CD4-positive, alpha-beta T cell treated with Interferon gamma for 1 hour (primary cell): ENCODE measurements around the gene EFNA2.

Source experiments
- DNase-seq: peaks from one replicate; pipeline ENCODE4 v3.0.0-alpha.2; 2020

Gene EFNA2

DNA sequence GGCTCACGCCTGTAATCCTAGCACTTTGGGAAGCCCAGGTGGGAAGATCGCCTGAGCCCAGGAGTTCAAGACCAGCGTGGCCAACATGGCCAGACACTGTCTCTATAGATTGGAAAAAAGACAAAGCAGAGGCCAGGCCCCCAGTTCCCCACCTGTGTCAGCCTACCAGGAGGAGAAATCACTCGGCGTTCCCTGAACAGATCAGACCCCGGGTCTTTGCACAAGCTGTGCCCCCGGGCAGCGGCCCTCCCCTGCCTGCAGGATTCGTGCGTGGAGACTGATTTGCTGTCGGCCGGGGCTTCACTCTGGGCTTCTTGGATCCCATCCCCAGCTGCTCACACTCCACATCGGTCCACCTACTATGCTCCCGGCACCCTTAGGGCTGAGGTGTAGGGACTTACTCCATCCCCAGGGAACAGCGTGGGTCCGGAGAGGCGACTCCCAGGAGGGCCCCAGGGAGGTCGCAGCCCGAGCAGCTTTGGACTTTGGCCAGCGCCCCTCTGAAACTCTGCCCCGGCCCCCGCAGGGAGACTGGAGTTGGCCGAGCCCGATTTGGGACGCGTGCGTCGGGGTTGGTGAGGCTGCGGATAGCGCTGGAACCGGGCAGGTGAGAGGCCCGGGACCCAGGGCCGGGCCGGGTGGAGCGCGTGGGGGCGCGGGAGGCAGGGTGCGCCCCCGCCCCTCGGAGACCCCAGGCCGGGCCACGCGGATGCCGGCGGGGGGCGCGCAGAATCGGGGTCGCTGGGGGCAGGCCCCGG, 515 bp upstream of the EFNA2 start:
- no peak for DNase-seq

DNA sequence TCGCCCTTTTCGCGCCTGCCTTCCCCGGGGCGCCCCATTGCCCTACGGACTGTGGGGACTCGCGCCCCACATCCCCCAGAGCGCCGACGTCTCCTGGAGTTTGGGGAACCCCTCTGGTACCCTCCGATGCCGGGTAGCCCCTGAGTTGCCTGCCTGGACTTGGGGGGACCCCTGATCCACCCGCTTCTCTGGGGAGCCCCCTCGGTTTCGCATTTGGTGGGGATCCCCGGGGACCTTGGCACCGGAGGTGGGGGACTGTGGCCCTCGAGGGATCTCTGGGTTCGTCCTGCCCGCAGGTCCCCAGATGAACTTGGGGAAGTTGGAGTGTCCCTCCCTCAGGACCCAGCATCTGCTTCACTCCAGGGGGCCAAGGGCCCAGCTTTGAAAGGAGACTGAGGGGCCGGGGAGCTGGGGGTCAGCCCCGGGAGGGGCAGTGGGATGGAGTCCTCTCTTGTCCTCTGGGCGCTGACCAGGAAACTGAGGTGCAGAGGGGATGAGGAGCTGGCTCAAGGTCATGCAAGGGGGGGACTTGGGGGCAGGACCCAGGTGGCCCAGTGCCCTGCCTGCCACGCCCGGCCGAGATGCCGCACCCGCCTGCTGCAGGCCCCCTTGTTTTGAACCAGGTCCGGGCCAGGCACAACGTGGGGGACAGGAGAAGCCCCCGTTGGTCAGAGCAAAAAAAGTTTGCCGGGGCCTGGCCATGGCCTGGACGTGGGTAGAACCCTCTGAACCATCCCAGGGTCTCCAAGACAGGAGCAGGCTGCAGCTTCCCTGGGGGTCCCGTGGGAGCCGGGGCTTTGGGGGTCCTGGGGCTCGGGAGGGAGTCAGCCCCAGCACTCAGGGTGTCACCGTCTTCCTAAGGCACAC, 1.0 kb downstream of the EFNA2 start:
- DNase-seq = no peak

DNA sequence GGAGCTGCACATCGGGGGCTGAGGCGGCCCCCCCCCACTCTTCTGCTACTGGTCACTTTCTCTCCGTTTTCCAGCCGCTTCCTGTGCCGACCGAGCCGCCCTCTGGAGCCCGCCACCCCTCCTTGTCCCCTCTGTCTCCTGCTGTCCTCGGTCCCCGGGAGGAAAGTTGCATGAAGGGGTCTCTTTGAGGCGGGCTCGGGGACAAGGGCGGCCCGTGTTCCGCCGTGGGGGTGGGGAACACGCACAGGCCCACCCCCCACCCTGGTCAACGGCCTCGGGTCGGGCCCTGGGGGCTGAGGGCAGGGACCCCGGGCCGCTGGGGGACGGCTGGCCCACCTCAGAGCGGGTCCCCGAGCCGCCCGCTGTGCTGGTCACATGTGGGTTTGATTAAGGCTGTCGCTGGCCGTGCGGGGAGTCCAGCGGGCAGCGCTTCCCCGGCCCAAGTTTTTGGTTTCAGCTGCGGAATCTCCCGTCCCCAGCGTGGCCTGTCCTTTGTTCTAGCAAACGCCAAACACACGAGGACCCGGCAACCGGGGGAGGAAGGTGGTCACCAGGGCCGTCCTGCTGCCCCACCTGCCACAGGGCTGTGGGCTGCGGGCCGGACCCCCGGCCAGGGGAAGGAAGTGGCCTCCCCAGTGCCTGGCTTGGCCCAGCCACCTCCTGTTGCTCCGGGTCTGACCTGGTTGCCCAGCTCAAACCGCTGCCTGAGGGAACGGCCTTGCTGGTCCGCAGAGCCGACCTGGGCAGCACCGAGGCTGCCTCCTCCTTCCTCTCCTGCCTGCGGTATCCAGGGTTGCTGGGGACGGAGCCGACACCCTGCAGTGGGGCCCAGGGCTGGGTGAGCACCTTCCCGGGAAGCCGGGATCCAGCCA, 1.9 kb downstream of the EFNA2 start:
- DNase-seq = no peak

DNA sequence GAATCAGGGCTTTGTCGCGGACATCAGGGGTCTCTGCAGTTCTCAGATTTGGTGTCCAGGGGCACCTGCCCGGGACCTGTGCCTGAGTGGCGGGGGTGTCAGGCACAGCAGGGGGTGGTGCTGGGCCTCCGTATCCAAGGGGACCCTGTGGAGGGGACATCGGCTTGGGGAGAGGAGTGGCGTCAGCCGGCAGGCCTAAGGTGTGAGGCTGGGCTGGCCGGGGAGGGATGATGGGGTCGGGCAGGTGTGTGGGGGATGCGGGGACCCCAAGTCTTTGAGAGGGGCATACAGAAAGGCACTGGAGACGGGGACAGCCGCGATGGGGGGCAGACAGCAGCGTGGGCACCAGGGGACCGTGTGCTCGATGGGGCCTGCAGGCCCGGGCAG, 2.5 kb downstream of the EFNA2 start:
- DNase-seq = no peak

DNA sequence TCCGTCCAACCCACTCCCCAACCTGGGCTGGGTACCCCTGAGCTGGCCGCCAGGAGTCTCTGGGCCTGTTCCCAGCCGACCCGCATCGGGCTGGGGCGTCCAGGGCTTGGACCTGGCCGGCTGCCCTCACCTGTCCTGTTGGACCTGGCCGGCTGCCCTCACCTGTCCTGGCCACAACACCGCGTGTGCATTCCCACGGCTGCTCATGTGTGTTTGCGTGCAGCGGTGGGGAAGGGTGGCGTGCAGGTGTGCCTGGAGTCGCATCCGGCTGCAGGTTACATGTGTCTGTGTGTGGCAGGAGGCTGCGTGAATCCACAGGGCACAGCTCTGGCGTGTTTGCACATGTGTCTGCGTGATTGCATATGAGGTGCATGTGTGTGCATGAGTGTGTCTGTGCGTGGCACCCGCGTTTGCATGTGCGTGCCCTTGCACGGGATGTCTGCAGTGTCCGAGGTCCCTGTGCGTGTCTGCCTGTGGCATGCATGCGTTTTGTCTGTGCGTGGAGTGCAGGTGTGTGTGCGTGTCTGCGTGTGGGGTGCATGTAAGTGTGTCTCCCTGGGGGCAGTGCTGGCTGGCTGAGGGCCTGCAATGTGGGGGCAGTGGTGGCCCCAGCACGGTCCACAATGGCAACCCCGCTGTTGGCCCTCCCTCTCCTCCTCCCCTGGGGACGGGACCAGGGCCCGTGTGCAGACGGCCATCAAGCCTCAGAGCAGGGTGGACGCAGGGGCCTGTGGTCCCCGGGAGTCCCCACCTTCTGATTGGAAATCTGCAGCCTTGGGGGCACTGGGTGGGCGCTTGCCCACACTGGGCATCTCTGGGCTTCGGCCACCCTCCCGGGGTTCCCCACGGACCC, 3.4 kb downstream of the EFNA2 start:
- no peak for DNase-seq

DNA sequence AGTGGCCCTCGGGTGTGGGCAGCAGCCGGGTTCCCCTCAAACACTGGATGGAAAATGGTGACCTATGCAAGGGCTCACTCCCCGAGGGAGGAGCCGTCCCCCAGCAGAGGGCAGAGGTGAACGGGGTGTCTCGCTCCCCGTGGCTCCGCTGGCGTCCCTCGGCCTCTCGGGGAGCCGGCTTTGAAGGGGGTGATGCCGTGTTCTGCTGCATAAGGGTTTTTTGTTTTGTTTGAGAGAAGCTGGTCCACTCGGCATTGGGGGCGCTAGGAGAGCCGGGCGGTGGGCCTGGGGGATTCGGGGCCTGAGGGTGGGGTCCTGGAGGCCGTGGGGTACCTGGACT, 4.0 kb downstream of the EFNA2 start:
- no peak for DNase-seq

DNA sequence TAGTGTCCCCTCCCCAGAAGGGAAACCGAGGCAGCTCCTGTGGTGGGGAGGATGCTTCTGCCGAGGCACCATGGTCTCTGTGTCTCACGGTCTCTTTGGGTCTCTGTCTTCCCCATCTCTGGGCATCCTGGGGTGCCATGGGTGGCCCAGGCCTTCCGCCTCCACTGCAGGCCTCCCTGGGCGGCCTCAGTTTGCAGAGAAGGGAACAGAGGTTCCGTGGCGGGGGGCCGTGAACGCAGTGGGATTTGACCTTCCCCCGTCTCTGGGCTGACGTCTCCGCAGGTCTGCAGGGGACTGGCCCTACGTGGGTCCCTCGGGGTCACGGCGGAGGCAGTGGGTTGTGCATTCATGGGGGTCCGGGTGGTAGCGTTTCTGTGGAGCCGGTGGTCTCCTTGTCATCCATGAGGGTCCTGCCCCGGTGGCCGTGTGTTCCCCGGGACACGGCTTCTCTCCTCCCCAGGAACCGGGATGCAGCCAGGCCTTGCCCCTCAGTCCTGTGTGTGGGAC, 4.6 kb downstream of the EFNA2 start:
- DNase-seq = no peak

DNA sequence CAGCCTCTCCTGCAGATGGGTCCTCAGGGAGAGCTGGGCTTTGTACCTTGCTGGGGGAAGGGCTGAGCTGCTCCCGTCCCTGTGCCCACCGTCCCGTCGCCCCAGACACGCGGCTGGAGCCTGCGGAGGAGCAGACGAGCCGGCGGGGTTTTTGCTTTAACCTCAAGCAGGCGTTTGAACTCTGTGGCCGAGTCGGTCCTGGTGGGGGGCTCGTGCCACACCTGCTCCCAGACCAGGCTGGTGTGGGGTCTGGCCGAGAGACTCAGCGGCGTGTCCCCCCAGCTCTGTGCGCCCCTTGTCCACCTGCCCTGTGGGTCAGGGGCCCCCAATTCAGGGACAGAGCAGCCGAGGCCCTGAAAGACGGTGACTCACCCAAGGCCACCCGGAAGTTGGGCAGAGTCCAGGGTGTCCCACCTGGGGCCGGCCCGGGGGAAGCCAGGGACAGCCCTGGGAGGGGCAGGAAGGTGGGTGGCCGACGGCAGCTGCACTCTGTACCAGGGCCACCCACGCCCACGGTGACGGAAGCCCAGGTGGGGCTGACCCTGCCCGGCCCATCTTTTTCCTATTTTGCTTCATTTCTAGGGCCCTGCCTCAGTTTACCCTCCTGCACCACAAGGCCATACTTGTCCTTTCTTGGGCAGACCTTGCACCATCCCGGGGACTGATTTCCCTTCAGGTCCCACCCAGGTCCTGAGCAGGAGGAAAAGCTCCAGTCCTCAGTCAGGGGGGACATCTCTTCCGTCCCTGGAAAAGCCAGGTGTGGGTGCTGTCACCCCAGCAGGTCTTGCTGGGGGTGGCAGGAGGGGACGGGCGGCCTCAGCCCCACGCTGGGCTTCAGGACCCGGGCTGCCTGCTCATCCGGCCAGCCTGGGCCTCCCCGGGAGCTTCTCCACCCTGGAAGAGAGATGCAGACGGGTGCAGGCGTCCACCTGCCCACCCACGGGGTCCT, 5.3 kb downstream of the EFNA2 start:
- DNase-seq = no peak

DNA sequence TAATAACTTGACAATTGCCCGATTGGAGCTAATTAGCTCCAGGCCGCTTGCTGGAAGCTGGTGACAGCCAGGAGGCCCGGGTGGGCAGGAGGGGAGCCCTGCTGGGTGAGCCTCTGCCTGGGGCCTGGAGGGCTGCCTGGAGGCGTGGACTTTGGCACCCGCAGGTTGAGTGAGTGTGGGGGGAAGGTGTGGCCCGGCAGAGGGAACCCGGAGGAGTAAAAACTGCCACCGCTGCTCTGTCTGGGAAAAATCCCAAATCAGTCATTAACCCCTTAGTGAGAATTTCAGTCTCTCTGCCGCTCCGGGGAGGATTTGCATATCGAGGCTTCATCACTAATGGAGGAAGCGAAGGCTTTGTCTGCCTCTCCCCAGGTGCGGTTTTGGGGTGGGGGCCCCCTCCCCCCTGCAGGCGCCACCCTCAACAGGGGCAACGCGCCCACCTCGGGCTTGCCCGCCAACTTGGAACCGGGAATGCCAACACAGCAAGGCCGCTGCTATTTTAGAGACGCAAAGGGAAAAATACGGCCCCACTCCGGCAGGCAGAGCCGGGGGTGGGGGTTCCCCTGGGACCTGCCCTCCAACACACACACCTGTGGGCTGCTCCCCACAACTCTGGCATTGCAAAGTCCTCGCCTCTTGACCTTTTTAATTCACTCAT, 6.2 kb downstream of the EFNA2 start:
- DNase-seq = no peak

DNA sequence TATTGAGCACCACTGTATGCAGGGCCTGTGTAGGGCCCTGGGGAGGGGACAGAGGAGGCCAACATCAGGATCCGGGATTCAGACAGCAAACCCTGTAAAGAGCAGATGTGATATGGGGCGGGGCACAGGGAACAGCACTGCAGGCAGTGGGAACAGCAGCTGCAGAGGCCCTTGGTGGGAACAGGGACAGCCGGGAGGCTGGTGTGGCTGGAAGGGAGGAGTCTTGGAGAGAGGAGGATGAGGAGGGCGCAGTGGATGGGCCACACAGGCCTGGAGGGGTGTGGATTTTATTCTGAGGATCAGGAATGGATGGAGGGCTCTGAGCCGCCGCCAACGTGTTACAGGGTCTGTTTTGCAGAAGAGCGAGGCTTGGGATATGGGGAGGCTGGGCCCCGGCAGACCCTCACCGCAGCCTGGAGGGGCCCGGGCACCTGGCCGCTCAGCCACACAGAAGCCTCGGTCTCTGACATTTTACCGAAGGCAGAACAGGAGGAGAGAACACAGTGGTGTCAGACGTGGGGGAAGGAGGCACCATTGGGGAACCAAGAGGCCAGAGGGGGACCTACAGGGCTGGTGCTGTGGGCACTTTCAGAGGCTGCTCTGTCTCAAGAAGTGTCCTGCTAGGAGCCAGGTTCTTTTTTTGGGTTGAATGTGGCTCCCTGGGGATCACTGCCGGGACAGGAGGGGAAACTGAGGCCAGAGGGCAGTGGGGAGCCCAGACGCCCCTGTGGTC, 6.9 kb downstream of the EFNA2 start:
- no peak for DNase-seq

DNA sequence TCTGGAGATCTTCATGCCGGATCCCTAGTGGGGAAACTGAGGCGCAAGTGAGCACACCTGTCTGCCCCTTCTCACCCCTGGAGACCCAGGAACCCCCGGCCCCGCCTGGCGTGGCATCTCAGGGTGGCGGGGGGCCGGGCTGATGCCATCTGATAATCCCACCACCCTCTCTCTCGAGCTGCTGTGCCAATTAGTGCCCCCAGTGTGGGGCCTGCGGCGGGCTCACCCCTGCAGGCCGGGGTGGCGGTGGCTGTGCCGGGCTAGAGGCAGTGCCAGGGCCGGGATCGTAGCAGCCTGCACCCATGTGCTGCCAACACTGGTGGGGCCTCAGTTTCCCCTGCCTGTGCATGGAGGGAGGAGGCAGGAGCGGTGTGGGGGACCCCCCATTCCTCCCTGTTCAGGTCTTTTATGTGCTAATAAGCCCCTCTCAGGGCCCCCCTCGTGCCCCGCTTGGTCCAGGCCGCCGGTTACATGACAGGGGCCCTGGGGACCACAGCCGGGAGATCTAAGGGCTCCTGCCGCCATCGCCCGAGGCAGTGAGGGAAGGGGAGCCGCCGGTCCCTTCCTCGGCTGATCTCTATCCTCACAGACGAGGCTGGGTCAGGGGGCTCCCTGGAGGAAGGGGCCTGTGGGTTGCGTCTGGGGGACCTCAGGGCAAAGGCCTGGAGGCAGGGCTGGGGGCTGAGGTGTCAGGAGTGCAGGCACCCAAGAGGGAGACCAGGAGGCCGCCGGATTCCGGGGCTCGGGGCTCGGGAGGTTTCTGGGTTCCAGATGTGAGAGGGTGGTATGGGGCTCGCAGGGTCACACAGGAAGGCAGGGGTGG, 8.3 kb downstream of the EFNA2 start:
- no peak for DNase-seq

DNA sequence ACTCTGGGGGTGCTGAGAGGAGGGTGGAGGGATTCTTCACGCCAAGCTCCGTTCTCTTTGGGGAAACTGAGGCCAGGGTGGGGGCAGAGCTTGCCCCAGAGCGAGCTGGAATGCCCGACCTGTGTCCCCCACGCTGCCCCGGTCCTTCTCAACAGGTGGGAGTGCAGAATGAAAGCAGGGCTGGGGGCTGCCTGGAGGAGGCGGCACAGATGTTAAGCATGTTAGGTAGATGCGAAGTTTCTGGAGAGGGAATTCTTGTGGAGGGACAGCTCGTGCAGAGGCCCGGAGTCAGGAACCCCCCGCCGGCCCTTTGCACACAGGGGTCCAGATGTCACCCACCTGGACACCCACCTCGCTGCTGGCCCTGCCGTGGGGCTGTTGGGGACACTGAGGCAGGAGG, 9.0 kb downstream of the EFNA2 start:
- DNase-seq = no peak

DNA sequence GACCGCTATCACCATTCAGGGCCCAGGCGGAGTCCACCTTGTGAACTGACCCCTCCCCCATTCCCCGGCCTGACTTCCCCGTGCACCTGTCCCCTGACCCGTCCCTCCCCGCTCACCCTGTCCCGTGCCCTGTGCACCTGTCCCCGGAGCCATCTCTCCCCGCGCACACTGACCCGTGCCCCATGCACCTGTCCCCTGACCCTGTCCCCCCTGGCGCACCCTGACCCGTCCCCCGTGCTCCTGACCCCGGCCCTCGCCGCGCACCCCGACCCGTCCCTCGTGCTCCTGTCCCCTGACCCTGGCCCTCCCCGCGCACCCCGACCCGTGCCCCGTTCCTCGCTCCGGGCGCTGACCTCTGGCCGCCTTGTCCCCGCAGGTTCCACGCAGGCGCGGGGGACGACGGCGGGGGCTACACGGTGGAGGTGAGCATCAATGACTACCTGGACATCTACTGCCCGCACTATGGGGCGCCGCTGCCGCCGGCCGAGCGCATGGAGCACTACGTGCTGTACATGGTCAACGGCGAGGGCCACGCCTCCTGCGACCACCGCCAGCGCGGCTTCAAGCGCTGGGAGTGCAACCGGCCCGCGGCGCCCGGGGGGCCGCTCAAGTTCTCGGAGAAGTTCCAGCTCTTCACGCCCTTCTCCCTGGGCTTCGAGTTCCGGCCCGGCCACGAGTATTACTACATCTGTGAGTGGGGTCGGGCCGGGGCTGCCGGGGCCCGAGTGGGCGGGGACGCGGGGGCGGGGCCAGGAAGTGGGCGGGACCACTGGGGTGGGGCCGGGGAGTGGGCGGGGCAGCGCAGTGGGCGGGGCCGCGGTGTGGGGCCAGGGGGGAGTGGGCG, 9.7 kb downstream of the EFNA2 start:
- DNase-seq = no peak

DNA sequence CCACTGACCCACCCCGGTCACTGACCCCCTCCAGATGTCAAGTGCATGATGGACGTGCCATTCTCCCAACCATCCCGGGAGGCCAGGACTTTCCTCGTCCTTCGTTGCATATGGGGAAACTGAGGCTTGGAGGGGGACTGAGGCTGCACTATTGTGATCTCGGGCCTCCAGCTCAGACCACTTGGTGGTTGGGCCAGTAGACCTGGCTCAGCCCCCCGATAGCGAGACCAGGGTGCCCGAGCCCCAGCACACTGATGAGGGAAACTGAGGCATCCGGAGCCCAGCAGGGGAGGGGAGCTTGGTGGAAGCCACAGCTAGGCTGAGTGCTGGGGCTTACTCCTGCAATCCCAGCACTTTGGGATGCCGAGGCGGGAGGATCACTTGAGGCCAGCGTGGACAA, 10.4 kb downstream of the EFNA2 start:
- DNase-seq = no peak

DNA sequence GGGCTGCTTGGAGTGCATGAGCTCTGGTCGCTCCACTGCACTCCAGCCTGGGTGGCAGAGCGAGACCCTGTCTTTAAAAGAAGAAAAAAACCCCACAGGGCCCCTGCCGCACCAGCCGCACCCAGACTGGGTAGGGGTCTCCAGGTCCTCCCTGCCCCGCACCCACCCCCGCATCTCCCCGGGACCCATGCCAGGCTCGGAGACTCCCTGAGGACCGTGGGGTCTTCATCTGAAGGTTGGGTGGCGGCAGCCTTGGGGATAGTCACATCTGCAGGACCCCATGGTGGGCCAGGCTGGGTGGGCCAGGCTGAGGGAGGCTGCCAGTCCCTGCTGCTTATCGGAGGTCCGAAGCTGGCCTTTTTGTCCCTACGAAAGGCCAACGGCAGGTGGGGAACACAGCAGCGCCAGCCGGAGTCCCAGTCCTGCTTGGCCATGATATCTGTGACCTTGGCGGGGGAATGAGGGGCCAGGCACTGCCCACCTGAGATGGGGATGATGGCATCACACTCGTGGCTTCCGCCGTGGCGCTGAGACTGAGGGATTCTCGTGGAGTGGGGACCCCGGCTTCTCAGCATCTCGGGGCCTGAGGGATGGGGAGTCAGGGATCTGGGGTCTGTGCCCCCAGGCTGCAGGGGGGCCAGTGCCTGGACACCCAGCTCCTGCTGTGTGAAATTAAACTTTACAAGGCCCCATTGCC, 11.1 kb downstream of the EFNA2 start:
- DNase-seq = no peak

DNA sequence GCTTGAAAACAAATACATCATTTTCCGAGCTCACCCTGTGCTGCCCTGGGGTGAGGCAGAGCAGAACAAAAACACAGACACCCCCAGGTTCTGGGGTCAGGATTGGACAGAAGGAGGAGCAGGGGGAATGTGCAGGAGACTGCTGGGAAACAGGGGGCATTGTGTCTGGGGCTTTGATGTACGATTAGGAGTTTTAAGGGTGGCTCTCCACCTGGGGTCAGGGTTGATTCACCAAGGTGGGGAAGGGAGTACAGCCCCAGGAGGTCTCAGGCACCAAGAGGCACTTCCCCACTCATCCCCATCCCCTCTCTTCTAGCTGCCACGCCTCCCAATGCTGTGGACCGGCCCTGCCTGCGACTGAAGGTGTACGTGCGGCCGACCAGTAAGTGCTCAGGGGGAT, 12.6 kb downstream of the EFNA2 start:
- DNase-seq = no peak

DNA sequence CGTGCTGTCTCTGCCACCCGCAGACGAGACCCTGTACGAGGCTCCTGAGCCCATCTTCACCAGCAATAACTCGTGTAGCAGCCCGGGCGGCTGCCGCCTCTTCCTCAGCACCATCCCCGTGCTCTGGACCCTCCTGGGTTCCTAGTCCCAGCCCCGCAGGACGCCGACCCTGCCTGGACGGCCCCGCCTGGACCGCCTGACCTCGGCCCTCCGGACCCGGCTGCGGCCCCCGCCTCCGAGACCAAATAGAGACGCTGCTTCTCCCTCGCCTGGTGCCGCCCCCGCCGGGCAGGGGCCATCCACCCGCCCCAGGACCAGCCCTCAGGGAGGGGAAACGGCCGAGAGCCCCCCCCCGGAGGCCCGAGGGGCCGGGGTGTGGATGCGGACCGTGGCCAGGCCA, 14.1 kb downstream of the EFNA2 start:
- DNase-seq = no peak
